ENCODE results near the gene MIS12. TPM values are rescaled to one million over a fixed set of nuclear protein-coding genes. Genes with fewer than 3 reads are reported as not detected.

Gene MIS12
- total RNA-seq, 1 donor from 2014 or later = 40.3 TPM

DNA sequence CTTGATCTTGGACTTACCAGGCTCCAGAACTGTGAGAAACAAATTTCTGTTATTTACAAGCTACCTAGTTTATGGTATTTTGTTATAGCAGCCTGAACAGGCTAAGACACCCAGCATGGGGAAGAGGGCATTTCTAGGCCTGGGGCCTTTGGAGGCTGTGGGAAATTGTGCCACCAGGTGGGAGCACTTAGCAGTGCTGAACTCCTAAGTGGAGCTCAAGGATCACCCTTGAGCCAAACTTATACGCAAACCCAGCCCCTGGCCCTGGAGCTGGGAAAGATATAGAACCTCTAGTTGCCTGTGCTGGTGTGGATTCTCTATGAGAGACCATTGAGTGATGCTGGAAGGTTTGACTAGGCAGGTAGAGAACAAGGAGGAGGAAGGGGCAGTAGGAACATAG is 36.1 kb downstream of the MIS12 start:
- H3K36me3 ChIP-seq (ENCODE audit: control insufficient read depth, insufficient read depth, low read length) = peaks cover 18% of the 10 kb centered on the region
- H3K27me3 ChIP-seq (ENCODE audit: control insufficient read depth, insufficient read depth, low read length) = no peaks in the 10 kb centered on the region
- DNase-seq (ENCODE audit: low read depth) (no peak), FAIRE-seq (no peak)
- TF ChIP-seq, protein P1, sequence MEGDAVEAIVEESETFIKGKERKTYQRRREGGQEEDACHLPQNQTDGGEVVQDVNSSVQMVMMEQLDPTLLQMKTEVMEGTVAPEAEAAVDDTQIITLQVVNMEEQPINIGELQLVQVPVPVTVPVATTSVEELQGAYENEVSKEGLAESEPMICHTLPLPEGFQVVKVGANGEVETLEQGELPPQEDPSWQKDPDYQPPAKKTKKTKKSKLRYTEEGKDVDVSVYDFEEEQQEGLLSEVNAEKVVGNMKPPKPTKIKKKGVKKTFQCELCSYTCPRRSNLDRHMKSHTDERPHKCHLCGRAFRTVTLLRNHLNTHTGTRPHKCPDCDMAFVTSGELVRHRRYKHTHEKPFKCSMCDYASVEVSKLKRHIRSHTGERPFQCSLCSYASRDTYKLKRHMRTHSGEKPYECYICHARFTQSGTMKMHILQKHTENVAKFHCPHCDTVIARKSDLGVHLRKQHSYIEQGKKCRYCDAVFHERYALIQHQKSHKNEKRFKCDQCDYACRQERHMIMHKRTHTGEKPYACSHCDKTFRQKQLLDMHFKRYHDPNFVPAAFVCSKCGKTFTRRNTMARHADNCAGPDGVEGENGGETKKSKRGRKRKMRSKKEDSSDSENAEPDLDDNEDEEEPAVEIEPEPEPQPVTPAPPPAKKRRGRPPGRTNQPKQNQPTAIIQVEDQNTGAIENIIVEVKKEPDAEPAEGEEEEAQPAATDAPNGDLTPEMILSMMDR (IDR thresholded peaks at IDR 0.05; ENCODE audit: insufficient read depth, low read length, severe bottlenecking) = no peak
- no peak overlapping the region for H3K4me3 ChIP-seq (ENCODE audit: low read depth, low read length)

DNA sequence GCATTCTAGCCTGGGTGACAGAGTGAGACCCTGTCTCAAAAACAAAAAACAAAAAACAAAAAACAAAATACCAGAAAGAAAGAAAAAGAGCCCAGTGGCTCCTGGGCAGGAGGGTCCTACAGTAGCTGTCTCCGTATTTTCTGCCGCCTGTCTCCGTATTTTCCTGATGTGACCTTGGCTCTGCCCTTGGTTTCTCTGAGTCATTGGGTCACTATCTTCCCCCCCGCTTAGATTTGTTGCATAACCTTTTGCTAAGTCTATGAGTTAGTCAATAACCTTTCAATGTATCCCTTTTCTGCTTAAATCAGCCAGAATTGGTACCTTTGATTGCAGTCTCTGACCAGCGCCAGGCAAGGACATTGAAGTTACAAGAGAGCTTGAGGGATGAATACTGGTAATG is 36.9 kb downstream of the MIS12 start:
- no peak for DNase-seq (ENCODE audit: low read depth)
- peak; percentile 13 for FAIRE-seq
- Histone ChIP-seq H3K4me3 (ENCODE audit: low read depth, low read length) (no peak overlapping the region), H3K27me3 (ENCODE audit: control insufficient read depth, insufficient read depth, low read length) (no peaks in the 10 kb centered on the region), H3K36me3 (ENCODE audit: control insufficient read depth, insufficient read depth, low read length) (peaks cover 23% of the 10 kb centered on the region)
- TF ChIP-seq, protein P1 (IDR thresholded peaks at IDR 0.05; ENCODE audit: insufficient read depth, low read length, severe bottlenecking) = no peak

DNA sequence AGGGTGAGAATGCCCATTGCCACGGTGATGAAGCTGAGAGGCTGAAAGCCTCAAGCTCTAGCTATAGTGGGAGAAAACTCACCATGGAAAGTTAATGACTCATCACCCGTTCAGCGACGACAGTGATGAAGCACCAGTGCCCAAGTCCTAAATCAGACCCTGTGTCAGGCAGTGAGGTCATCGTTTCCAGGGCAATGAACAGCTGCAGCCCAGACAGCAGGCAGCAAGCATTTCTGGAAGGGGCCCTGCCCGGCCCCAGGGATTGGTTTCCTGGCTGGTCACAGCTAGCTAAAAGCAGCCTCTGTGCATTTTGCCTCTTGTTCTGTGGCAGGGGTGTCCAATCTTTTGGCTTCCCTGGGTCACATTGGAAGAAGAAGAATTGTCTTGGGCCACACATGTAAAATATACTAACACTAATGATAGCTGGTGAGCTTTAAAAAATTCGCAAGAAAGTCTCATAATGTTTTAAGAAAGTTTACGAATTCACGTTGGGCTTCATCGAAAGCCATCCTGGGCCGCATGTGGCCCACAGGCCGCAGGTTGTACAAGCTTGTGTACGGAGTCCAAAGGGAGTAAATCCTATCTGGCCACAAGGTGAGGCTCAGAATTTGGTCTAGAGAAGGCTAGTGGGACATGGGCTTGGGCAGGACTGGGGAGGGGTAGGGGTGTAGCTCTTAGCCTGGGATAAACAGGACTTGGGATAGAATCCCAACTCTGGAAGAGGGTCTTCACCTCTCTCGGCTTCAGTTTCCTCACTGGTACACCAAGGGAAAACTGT is 40.6 kb downstream of the MIS12 start:
- Histone ChIP-seq H3K4me3 (ENCODE audit: low read depth, low read length) (no peak overlapping the region), H3K36me3 (ENCODE audit: control insufficient read depth, insufficient read depth, low read length) (peaks cover 31% of the 10 kb centered on the region), H3K27me3 (ENCODE audit: control insufficient read depth, insufficient read depth, low read length) (no peaks in the 10 kb centered on the region)
- TF ChIP-seq, protein P1 (IDR thresholded peaks at IDR 0.05; ENCODE audit: insufficient read depth, low read length, severe bottlenecking) = no peak
- DNase-seq (ENCODE audit: low read depth) (peak; percentile 94), FAIRE-seq (no peak)

DNA sequence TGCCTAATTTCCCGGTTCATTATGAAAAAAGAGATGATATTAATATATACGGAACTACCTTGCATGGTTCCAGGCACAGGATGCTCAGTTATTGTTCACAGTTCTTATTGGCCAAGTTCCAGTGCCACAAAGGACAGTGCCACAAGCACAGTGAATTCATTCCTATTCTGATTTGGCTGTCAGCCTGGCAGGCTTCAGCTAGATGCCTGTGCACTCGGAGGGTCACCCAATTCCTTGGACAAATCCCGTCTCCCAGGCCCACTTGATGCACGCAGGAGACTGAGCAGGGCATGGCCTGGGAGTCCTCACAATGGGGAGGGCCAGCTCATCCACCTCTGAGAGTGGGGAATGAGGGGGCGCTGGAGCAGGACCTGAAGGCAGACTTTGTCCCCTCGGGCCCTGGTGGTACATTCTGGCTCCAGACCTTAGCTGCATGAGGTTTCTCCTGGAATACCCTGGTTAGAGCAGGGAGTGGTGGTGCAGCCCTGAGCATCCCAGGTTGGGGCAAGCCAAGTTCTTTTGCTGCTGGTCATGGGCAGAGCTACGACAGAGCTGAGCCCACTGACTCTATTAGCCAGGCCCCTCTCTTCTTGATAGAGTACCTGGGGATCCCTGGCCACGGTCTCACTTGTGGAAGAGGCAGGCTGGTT is 41.4 kb downstream of the MIS12 start:
- Histone ChIP-seq H3K27me3 (ENCODE audit: control insufficient read depth, insufficient read depth, low read length) (no peaks in the 10 kb centered on the region), H3K36me3 (ENCODE audit: control insufficient read depth, insufficient read depth, low read length) (peaks cover 31% of the 10 kb centered on the region), H3K4me3 (ENCODE audit: low read depth, low read length) (no peak overlapping the region)
- TF ChIP-seq, protein P1 (IDR thresholded peaks at IDR 0.05; ENCODE audit: insufficient read depth, low read length, severe bottlenecking) = no peak
- FAIRE-seq (no peak), DNase-seq (ENCODE audit: low read depth) (no peak)

DNA sequence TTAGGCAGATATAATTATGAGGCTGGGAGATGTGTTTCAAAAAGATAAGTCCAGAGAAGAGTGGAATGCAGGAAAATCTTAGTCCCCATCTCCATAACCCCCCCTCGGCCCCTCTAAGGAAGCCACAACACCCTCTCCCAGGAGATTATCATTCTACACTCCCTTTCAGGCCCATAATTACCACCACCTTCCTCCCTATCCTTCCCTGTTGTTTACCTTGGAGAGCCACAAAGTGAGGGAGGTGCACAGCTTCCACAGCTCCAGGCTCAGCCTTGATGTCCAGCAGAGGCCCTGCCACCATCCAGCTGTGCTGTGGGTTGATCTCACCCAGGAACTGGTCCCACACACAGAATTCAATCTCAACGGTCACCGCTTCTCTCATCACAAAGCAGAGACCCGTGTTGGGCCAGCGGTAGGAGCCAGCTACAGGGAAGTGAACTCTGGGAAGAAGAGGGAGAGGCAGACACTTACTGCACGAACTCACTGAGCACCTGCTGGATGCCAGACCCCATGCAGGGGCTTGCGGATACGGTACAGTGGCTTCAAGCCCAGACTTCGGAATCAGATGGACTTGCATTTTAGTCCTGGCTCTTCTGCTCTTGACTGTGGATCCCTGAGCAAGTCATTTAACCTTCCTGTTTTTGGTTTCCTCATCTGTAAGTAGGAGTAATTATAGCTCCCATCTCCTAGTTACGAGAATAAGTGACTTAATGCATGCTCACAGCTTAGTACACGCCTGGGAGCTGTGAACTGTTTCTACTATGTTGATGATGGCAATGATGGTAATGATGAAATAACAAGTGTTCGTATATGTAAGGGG is 44.1 kb downstream of the MIS12 start:
- Histone ChIP-seq H3K4me3 (ENCODE audit: low read depth, low read length) (no peak overlapping the region), H3K36me3 (ENCODE audit: control insufficient read depth, insufficient read depth, low read length) (peaks cover 35% of the 10 kb centered on the region), H3K27me3 (ENCODE audit: control insufficient read depth, insufficient read depth, low read length) (no peaks in the 10 kb centered on the region)
- no peak for FAIRE-seq
- DNase-seq (ENCODE audit: low read depth) = no peak
- TF ChIP-seq, protein P1 (IDR thresholded peaks at IDR 0.05; ENCODE audit: insufficient read depth, low read length, severe bottlenecking) = no peak
